CD4-positive, CD25-positive, alpha-beta regulatory T cell (primary cell): ENCODE results near the gene CNTNAP2. TPM values are rescaled to one million over a fixed set of nuclear protein-coding genes. Genes with fewer than 3 reads are reported as not detected.
A peak's percentile ranks its signal among the peaks of the same experiment; 100 is the strongest.
"Not testable (repeated sequence)": the region's sequence is repeated elsewhere in the genome, so short reads cannot be mapped to it uniquely, and the experiment has no call there.

Source experiments
- ATAC-seq, 2 donors: fragments of 150-1000 bp; cut with Tn5 transposase; one replicate each; pipeline ENCODE4 v1.10.0; 2021; ENCODE audit warnings: low read depth in 2 of 2, moderate number of reproducible peaks in 2 of 2, moderate library complexity in 1 of 2
- DNase-seq, 3 donors: peaks; one replicate each; pipeline versions ENCODE4 v3.0.0 to v3.0.0-alpha.2; 2012 to 2022; ENCODE audit warnings: mixed read lengths in 1 of 3
- H3K27ac ChIP-seq: one replicate; pipeline ENCODE4 v1.7.0; 2013; ENCODE audit warnings: mild to moderate bottlenecking, low read length; ENCODE audit not compliant: insufficient read depth, poor library complexity, severe bottlenecking
- H3K27me3 ChIP-seq: one replicate; pipeline ENCODE4 v1.7.0; 2013; ENCODE audit warnings: low read length; ENCODE audit not compliant: control insufficient read depth, insufficient read depth
- H3K36me3 ChIP-seq: one replicate; pipeline ENCODE4 v1.7.0; 2013; ENCODE audit warnings: mild to moderate bottlenecking, low read length, moderate library complexity; ENCODE audit not compliant: control insufficient read depth, insufficient read depth
- H3K4me1 ChIP-seq: 2 replicates; pipeline ENCODE4 v1.7.0; 2013; ENCODE audit warnings: mild to moderate bottlenecking, low read length; ENCODE audit not compliant: insufficient read depth, control insufficient read depth, poor library complexity, severe bottlenecking
- H3K4me3 ChIP-seq: one replicate; pipeline ENCODE4 v1.7.0; 2013; ENCODE audit warnings: low read depth, mild to moderate bottlenecking, low read length, moderate library complexity
- H3K9me3 ChIP-seq, 2 experiments: 1 replicate in 1 of 2; 2 replicates in 1 of 2; pipeline ENCODE4 v1.7.0; 2013; ENCODE audit warnings: low read length in 2 of 2, mild to moderate bottlenecking in 1 of 2, moderate library complexity in 1 of 2; ENCODE audit not compliant: control insufficient read depth in 2 of 2
- H3K27ac Mint-ChIP-seq, 3 donors: one replicate each; pipeline ENCODE4 v1.8.0; 2020 to 2022; ENCODE audit warnings: mild to moderate bottlenecking in 3 of 3, mixed read lengths in 3 of 3, moderate library complexity in 2 of 3
- H3K27me3 Mint-ChIP-seq: one replicate; pipeline ENCODE4 v1.8.0; 2022; ENCODE audit warnings: mild to moderate bottlenecking, mixed read lengths
- H3K36me3 Mint-ChIP-seq: one replicate; pipeline ENCODE4 v1.8.0; 2020; ENCODE audit warnings: mixed read lengths
- H3K4me1 Mint-ChIP-seq, 4 donors: one replicate each; pipeline ENCODE4 v1.8.0; 2020 to 2022; ENCODE audit warnings: mixed read lengths in 4 of 4, mild to moderate bottlenecking in 1 of 4
- H3K4me3 Mint-ChIP-seq, 4 donors: one replicate each; pipeline ENCODE4 v1.8.0; 2020 to 2022; ENCODE audit warnings: mild to moderate bottlenecking in 4 of 4, mixed read lengths in 4 of 4, moderate library complexity in 3 of 4
- H3K9me3 Mint-ChIP-seq, 7 donors: one replicate each; pipeline ENCODE4 v1.8.0; 2020 to 2022; ENCODE audit warnings: mixed read lengths in 7 of 7, mild to moderate bottlenecking in 3 of 7, moderate library complexity in 2 of 7
- polyA plus RNA-seq, 4 donors: library from polyadenylated mRNA; unstranded; fragments of 300-500 nt; fragmentation: Illumina TruSeq; gene quantifications; one replicate each; pipeline ENCODE4 v1.2.3, GENCODE V29; 2021
- total RNA-seq: library from RNA; stranded (reverse); gene quantifications from one replicate; pipeline ENCODE4 v1.2.3, GENCODE V29; 2022

Gene CNTNAP2
- total and polyA plus RNA-seq, 5 donors from 2014 or later, result 0.02 to 0.15 TPM; not detected in 3

DNA sequence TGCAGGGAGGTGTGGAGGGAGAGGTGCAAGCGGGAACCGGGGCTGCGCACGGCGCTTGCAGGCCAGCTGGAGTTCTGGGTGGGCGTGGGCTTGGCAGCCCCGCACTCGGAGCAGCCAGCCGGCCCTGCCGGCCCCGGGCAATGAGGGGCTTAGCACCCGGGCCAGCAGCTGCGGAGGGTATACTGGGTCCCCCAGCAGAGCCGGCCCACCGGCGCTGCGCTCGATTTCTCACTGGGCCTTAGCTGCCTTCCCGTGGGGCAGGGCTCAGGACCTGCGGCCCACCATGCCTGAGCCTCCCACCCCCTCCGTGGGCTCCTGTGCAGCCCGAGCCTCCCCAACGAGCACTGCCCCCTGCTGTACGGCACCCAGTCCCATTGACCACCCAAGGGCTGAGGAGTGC lies 2309.8 kb downstream of the CNTNAP2 start:
- H3K27ac ChIP-seq, H3K4me3 Mint-ChIP-seq, H3K9me3 ChIP-seq, H3K4me3 ChIP-seq, H3K4me1 Mint-ChIP-seq, H3K36me3 Mint-ChIP-seq, H3K27me3 ChIP-seq, H3K27ac Mint-ChIP-seq, H3K36me3 ChIP-seq, ATAC-seq, DNase-seq, H3K4me1 ChIP-seq: not testable (repeated sequence)
- Mint-ChIP-seq H3K9me3 (peaks cover 0 to 20% (median 7%) of the 10 kb centered on the region in 7 donors), H3K27me3 (peaks cover 22% of the 10 kb centered on the region)

DNA sequence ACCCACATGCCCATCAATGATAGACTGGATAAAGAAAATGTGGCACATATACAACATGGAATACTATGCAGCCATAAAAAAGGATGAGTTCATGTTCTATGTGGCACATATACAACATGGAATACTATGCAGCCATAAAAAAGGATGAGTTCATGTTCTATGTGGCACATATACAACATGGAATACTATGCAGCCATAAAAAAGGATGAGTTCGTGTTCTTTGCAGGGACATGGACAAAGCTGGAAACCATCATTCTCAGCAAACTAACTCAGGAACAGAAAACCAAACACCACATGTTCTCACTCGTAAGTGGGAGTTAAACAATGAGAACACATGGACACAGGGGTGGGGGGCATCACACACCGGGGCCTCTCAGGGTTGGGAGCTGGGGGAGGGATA lies 2314.1 kb downstream of the CNTNAP2 start:
- not testable (repeated sequence) for H3K27me3 ChIP-seq, H3K36me3 ChIP-seq, H3K27ac ChIP-seq, H3K4me1 Mint-ChIP-seq, H3K4me3 ChIP-seq, H3K36me3 Mint-ChIP-seq, H3K9me3 ChIP-seq, H3K4me3 Mint-ChIP-seq, ATAC-seq, H3K9me3 Mint-ChIP-seq, H3K4me1 ChIP-seq, H3K27ac Mint-ChIP-seq, DNase-seq
- peaks cover 16% of the 10 kb centered on the region for H3K27me3 Mint-ChIP-seq

DNA sequence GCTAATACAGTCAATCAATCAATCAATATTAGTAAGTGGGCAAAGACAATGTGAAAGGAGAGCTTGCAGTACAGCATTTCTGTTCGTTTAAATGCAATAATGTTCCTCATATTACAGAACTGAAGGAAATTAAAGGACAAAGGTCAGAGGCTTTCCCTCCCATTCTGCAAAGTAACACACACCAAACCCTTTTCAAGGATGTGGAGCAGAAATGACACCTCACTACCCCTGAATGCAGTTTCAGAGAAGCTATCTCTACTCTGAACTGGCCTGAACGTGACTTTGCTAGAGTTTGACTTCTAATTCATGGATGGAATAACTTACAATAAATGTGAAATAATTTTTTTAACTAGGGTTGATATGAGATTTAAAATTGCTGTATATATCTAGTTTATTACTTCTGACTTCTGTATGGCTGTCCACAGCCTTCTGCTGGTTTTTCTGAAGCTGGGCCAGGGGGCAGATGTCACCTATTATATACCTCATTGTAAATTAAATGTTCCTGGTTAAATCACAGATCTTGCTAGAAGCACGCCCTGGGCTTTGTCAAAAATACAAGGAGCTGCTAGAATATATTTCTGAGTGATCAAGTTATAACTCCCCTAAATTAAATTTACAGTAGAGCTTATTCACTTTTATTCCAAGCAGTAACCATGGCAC lies 2317.1 kb downstream of the CNTNAP2 start:
- Mint-ChIP-seq H3K9me3 (peaks cover 0 to 2% (median 0%) of the 10 kb centered on the region in 7 donors), H3K4me3 (no peak overlapping the region), H3K4me1 (no peaks in the 10 kb centered on the region), H3K36me3 (no peaks in the 10 kb centered on the region), H3K27ac (peak overlapping the region in 1 of 3 donors; percentile 5), H3K27me3 (peaks cover 17% of the 10 kb centered on the region)
- DNase-seq (no peak), ATAC-seq (no peak)
- H3K9me3 ChIP-seq, result no peaks in the 10 kb centered on the region
- H3K27me3 ChIP-seq, result no peaks in the 10 kb centered on the region
- no peak overlapping the region for H3K27ac ChIP-seq
- no peaks in the 10 kb centered on the region for H3K4me1 ChIP-seq
- H3K36me3 ChIP-seq, result no peaks in the 10 kb centered on the region
- H3K4me3 ChIP-seq, result no peak overlapping the region

DNA sequence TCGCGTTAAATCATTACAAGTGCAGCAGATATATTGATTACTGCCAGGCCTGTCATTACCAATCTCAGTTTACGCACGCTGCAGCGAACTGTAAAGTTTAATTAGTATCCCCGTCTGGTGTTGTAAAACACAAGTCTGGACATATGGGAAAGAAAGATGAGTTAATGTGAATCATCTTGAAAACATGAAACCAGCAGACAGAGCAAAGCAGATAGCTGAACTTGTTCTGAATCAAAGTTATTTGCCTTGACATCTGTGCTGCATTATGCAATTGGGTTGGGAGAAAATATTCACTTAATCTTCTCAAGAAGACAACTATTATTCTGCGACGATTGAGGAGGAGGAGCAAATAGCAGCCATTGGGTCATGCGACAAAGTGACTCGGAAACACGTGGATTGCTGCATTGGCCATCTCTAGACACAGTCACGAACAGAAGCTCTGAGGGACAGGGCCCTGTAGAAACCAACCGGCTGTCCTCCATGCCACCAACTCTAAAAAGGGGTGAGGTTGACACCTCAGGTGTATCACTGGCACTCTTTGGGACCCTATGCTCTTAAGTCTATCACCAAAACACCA lies 2317.7 kb downstream of the CNTNAP2 start:
- no peaks in the 10 kb centered on the region for H3K27me3 ChIP-seq

DNA sequence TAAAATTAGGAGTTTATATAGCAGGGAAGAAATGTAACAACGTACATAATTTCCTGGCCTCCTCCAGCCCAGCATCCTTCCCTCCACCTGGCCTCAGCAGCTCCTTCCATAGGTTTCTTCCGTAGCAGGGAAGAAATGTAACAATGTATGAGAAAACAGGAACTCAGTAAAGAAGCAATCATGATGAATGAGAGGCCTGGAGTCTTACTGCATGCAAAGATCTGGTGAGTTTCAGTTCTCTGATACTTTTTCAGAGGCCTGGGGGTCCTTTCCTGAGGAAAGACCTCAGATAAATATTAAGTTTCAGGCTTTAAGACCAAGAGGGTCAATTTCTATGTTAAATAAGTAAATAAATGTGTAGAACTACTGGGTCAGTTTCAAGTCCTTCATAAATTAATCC lies 2318.3 kb downstream of the CNTNAP2 start:
- no peaks in the 10 kb centered on the region for H3K4me1 ChIP-seq
- Mint-ChIP-seq H3K36me3 (no peaks in the 10 kb centered on the region), H3K4me1 (no peaks in the 10 kb centered on the region), H3K27me3 (peaks cover 23% of the 10 kb centered on the region), H3K9me3 (peaks cover 0 to 2% (median 0%) of the 10 kb centered on the region in 7 donors), H3K27ac (no peak overlapping the region), H3K4me3 (no peak overlapping the region)
- H3K27me3 ChIP-seq, result no peaks in the 10 kb centered on the region
- no peak overlapping the region for H3K4me3 ChIP-seq
- no peaks in the 10 kb centered on the region for H3K9me3 ChIP-seq
- H3K27ac ChIP-seq, result no peak overlapping the region
- ATAC-seq, result no peak
- H3K36me3 ChIP-seq, result no peaks in the 10 kb centered on the region
- no peak for DNase-seq

More for the DNA sequence above, 2317.7 kb downstream of the CNTNAP2 start:
- H3K36me3 ChIP-seq, result no peaks in the 10 kb centered on the region
- Mint-ChIP-seq H3K4me3 (no peak overlapping the region), H3K36me3 (no peaks in the 10 kb centered on the region), H3K9me3 (peaks cover 0 to 2% (median 0%) of the 10 kb centered on the region in 7 donors), H3K27me3 (peaks cover 22% of the 10 kb centered on the region), H3K4me1 (no peaks in the 10 kb centered on the region), H3K27ac (no peak overlapping the region)
- no peaks in the 10 kb centered on the region for H3K9me3 ChIP-seq
- ATAC-seq (no peak), DNase-seq (no peak)
- no peaks in the 10 kb centered on the region for H3K4me1 ChIP-seq
- no peak overlapping the region for H3K4me3 ChIP-seq
- H3K27ac ChIP-seq, result no peak overlapping the region

DNA sequence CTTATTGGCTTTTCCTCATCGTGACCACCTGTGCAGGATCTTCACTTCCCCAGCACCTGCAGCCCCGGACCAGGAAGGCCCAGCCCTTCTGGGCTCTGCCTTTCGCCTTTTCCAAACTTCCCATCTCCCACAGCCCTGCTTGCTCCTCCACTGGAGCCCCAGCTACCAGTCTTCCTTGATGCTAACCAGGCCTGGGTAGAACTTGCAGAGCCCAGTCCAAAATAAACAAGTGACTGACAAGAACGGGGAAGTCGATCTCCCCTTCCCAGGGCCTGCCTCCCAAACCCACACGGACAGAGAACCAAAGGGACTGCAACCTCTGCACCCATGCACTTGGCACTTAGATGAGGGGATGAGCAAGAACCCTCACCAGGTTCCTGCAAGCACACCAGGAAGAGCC lies 2319.1 kb downstream of the CNTNAP2 start:
- no peaks in the 10 kb centered on the region for H3K9me3 ChIP-seq
- no peaks in the 10 kb centered on the region for H3K36me3 ChIP-seq
- Mint-ChIP-seq H3K9me3 (peaks cover 0 to 2% (median 0%) of the 10 kb centered on the region in 7 donors), H3K27ac (no peak overlapping the region), H3K27me3 (peaks cover 23% of the 10 kb centered on the region), H3K4me3 (no peak overlapping the region), H3K4me1 (no peaks in the 10 kb centered on the region), H3K36me3 (no peaks in the 10 kb centered on the region)
- H3K4me1 ChIP-seq, result no peaks in the 10 kb centered on the region
- H3K27ac ChIP-seq, result no peak overlapping the region
- H3K4me3 ChIP-seq, result no peak overlapping the region
- no peak for DNase-seq
- no peak for ATAC-seq
- no peaks in the 10 kb centered on the region for H3K27me3 ChIP-seq

DNA sequence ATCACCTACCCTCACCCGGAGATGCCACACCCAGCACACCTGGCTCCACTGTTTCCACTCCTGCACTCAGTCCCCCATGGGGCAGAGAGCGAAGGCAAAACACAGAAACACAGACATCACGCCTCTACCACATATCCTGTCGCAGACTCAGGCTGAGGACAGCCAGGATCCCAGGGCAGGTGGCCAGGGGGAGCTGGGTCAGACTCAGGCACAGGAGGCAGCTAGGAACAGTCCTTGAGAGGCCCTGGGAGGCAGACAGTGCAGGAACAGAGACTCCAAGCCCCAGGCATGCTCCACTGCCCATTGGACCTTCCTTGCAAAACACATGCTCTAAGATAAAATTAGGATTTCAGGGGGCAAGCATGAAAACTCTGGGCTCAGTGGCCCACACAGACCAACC lies 2319.5 kb downstream of the CNTNAP2 start:
- Histone ChIP-seq H3K27ac (no peak overlapping the region), H3K27me3 (no peaks in the 10 kb centered on the region), H3K4me3 (no peak overlapping the region), H3K36me3 (no peaks in the 10 kb centered on the region), H3K4me1 (no peaks in the 10 kb centered on the region), H3K9me3 (no peaks in the 10 kb centered on the region)
- H3K27ac Mint-ChIP-seq, result no peak overlapping the region
- no peak for ATAC-seq
- DNase-seq, result no peak
- peaks cover 23% of the 10 kb centered on the region for H3K27me3 Mint-ChIP-seq
- H3K36me3 Mint-ChIP-seq, result no peaks in the 10 kb centered on the region
- H3K9me3 Mint-ChIP-seq, result peaks cover 0 to 2% (median 0%) of the 10 kb centered on the region in 7 donors
- no peak overlapping the region for H3K4me3 Mint-ChIP-seq
- H3K4me1 Mint-ChIP-seq, result no peaks in the 10 kb centered on the region

DNA sequence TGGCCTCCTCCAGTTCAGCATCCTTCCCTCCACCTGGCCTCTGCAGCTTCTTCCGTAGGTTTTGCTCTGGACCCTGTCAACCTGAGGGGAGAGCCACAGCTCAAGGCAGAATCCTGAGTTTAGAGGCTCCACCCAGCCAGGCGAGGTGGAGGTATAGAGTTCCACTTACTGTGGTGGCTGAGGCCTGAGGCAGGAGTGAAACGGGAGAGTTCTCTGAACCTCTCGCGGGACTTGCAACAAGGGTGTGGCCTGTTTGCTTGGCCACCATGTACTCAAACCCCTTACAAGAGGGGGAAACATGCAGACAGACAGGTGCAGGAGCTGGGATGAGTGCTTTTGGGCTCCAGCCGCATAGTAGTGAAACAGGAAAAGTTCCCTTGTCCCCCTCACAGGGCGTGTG lies 2320.0 kb downstream of the CNTNAP2 start:
- H3K36me3 Mint-ChIP-seq, result no peaks in the 10 kb centered on the region
- ATAC-seq, result no peak

More for the DNA sequence above, 2320.0 kb downstream of the CNTNAP2 start:
- no peaks in the 10 kb centered on the region for H3K36me3 ChIP-seq
- no peaks in the 10 kb centered on the region for H3K27me3 ChIP-seq
- H3K27me3 Mint-ChIP-seq, result peaks cover 23% of the 10 kb centered on the region
- H3K4me3 ChIP-seq, result no peak overlapping the region
- no peak overlapping the region for H3K4me3 Mint-ChIP-seq
- H3K27ac Mint-ChIP-seq, result no peak overlapping the region
- H3K9me3 ChIP-seq, result no peaks in the 10 kb centered on the region
- H3K27ac ChIP-seq, result no peak overlapping the region
- H3K9me3 Mint-ChIP-seq, result peaks cover 0 to 2% (median 0%) of the 10 kb centered on the region in 7 donors
- no peaks in the 10 kb centered on the region for H3K4me1 ChIP-seq
- no peaks in the 10 kb centered on the region for H3K4me1 Mint-ChIP-seq
- DNase-seq, result no peak
